Glutamatergic neuron (in vitro differentiated cells): ENCODE data around the gene GGT1. TPM values are rescaled to one million over a fixed set of nuclear protein-coding genes. Genes with fewer than 3 reads are reported as not detected.

Experiments
- DNase-seq: peaks from one replicate; pipeline ENCODE4 v3.0.0; 2022
- H3K27ac Mint-ChIP-seq: one replicate; pipeline ENCODE4 v1.8.0; 2020; ENCODE audit warnings: mild to moderate bottlenecking, mixed read lengths, inconsistent platforms; ENCODE audit not compliant: unreplicated experiment
- H3K27me3 Mint-ChIP-seq: one replicate; pipeline ENCODE4 v1.8.0; 2020; ENCODE audit warnings: mild to moderate bottlenecking, moderate library complexity, mixed read lengths, inconsistent platforms; ENCODE audit not compliant: unreplicated experiment
- H3K36me3 Mint-ChIP-seq: one replicate; pipeline ENCODE4 v1.8.0; 2020; ENCODE audit warnings: mild to moderate bottlenecking, mixed read lengths, inconsistent platforms; ENCODE audit not compliant: unreplicated experiment
- H3K4me1 Mint-ChIP-seq: one replicate; pipeline ENCODE4 v1.8.0; 2020; ENCODE audit warnings: mild to moderate bottlenecking, low read depth, mixed read lengths, inconsistent platforms; ENCODE audit not compliant: unreplicated experiment
- H3K4me3 Mint-ChIP-seq: one replicate; pipeline ENCODE4 v1.8.0; 2020; ENCODE audit warnings: mild to moderate bottlenecking, mixed read lengths, inconsistent platforms; ENCODE audit not compliant: unreplicated experiment
- H3K9me3 Mint-ChIP-seq: one replicate; pipeline ENCODE4 v1.8.0; 2020; ENCODE audit warnings: mild to moderate bottlenecking, moderate library complexity, mixed read lengths, inconsistent platforms; ENCODE audit not compliant: unreplicated experiment
- CTCF ChIP-seq: fragments of 200-600 bp; sonication (generic); IDR thresholded peaks from one replicate; pipeline ENCODE4 v1.5.0; 2021; ENCODE audit not compliant: partially characterized antibody, unreplicated experiment
- total RNA-seq: library from RNA; stranded (reverse); fragmentation: NEBNext Ultra II Directional; extraction: Animal tissue kit (Norgen Biotek cat#: 25700); gene quantifications from one replicate; pipeline ENCODE4 v1.2.1, GENCODE V29; 2021; ENCODE audit not compliant: unreplicated experiment

The GGT1 gene
- total RNA-seq, 1 donor from 2014 or later = 3.1 TPM

GRCh38 chr22:24579258-24579601, 23.8 kb upstream of the GGT1 start:
- TF ChIP-seq CTCF = no peak
- no peak for DNase-seq
- Mint-ChIP-seq H3K27me3 (peaks cover 2% of the 10 kb centered on the region), H3K9me3 (no peaks in the 10 kb centered on the region), H3K27ac (no peak overlapping the region), H3K4me3 (no peak overlapping the region), H3K36me3 (peaks cover 6% of the 10 kb centered on the region), H3K4me1 (no peaks in the 10 kb centered on the region)

- Mint-ChIP-seq H3K27me3 (peaks cover 2% of the 10 kb centered on the region), H3K36me3 (no peaks in the 10 kb centered on the region), H3K9me3 (no peaks in the 10 kb centered on the region), H3K27ac (no peak overlapping the region), H3K4me1 (no peaks in the 10 kb centered on the region), H3K4me3 (no peak overlapping the region)
- no peak for TF ChIP-seq CTCF
- DNase-seq = no peak
These were observed 22.7 kb upstream of the GGT1 start for GRCh38 chr22:24580276-24580675.

GRCh38 chr22:24582056-24582814, 20.8 kb upstream of the GGT1 start:
- no peak for DNase-seq
- Mint-ChIP-seq H3K36me3 (no peaks in the 10 kb centered on the region), H3K27ac (no peak overlapping the region), H3K27me3 (peaks cover 2% of the 10 kb centered on the region), H3K4me1 (no peaks in the 10 kb centered on the region), H3K4me3 (no peak overlapping the region), H3K9me3 (no peaks in the 10 kb centered on the region)
- no peak for TF ChIP-seq CTCF

GRCh38 chr22:24583221-24584165, 19.5 kb upstream of the GGT1 start:
- no peak for DNase-seq
- Mint-ChIP-seq H3K27ac (no peak overlapping the region), H3K4me1 (no peaks in the 10 kb centered on the region), H3K4me3 (no peak overlapping the region), H3K36me3 (no peaks in the 10 kb centered on the region), H3K27me3 (no peaks in the 10 kb centered on the region), H3K9me3 (no peaks in the 10 kb centered on the region)
- TF ChIP-seq CTCF = no peak

GRCh38 chr22:24584166-24584790, 18.7 kb upstream of the GGT1 start:
- no peak overlapping the region for H3K27ac Mint-ChIP-seq
- no peak for TF ChIP-seq CTCF
- no peaks in the 10 kb centered on the region for H3K4me1 Mint-ChIP-seq

More at GRCh38 chr22:24584166-24584790, 18.7 kb upstream of the GGT1 start:
- DNase-seq = no peak
- H3K4me3 Mint-ChIP-seq = no peak overlapping the region
- H3K36me3 Mint-ChIP-seq = no peaks in the 10 kb centered on the region
- H3K9me3 Mint-ChIP-seq = no peaks in the 10 kb centered on the region
- H3K27me3 Mint-ChIP-seq = no peaks in the 10 kb centered on the region
